PC-3 (cell line): Measurements from ENCODE around the gene AUTS2. TPM values are rescaled to one million over a fixed set of nuclear protein-coding genes. Genes with fewer than 3 reads are reported as not detected.

ENCODE experiments used
- ATAC-seq: fragments of 200-7000 bp; cut with Tn5 transposase; 2 replicates; pipeline ENCODE4 v1.9.1; 2020; ENCODE audit warnings: mild to moderate bottlenecking, moderate library complexity
- BruUV-seq: library from RNA; stranded (reverse); fragments of 400-500 nt; replicated peaks from 2 replicates; lab custom pipeline; 2021; lab: Mats Ljungman, UMichigan
- CTCF ChIA-PET: fragments of 300-600 bp; sonication (Branson Sonifier 250); formaldehyde crosslinking; loops from one replicate; lab custom pipeline; 2022; ENCODE audit warnings: antibody characterized with exemption; lab: Charles Lee
- POLR2A ChIA-PET: fragments of 300-600 bp; sonication (Branson Sonifier 250); formaldehyde crosslinking; loops from one replicate; lab custom pipeline; 2022; ENCODE audit warnings: antibody characterized with exemption; ENCODE audit not compliant: unreplicated experiment; lab: Charles Lee
- DNase-seq: peaks from one replicate; pipeline ENCODE4 v3.0.0-alpha.2; 2015
- H2AFZ ChIP-seq: fragments of 300-600 bp; sonication (generic); 2 replicates; pipeline ENCODE4 v1.6.0; 2016; ENCODE audit warnings: antibody characterized with exemption, low read length
- H3F3A ChIP-seq: fragments of 300-600 bp; sonication (generic); one replicate; pipeline ENCODE4 v1.6.0; 2017; ENCODE audit warnings: antibody characterized with exemption, low read length, control low read depth, mild to moderate bottlenecking; ENCODE audit not compliant: unreplicated experiment
- H3K27ac ChIP-seq: fragments of 300-600 bp; sonication (generic); 2 replicates; pipeline ENCODE4 v1.5.1; 2016; ENCODE audit warnings: mild to moderate bottlenecking, low read length
- H3K27me3 ChIP-seq: fragments of 300-600 bp; sonication (generic); 2 replicates; pipeline ENCODE4 v1.6.1; 2016; ENCODE audit warnings: low read length, mixed read lengths
- H3K36me3 ChIP-seq: fragments of 300-600 bp; sonication (generic); 2 replicates; pipeline ENCODE4 v1.6.1; 2016; ENCODE audit warnings: low read depth, mixed run types, low read length, mixed read lengths
- H3K4me1 ChIP-seq: fragments of 300-600 bp; sonication (generic); 2 replicates; pipeline ENCODE4 v1.5.1; 2016; ENCODE audit warnings: low read length; ENCODE audit not compliant: insufficient read depth
- H3K4me2 ChIP-seq: fragments of 300-600 bp; sonication (generic); 2 replicates; pipeline ENCODE4 v1.6.0; 2016; ENCODE audit warnings: low read length
- H3K4me3 ChIP-seq: fragments of 300-600 bp; sonication (generic); 2 replicates; pipeline ENCODE4 v1.5.1; 2016; ENCODE audit warnings: mild to moderate bottlenecking, low read length, mixed read lengths
- H3K79me2 ChIP-seq: fragments of 300-600 bp; sonication (generic); 2 replicates; pipeline ENCODE4 v1.6.1; 2017; ENCODE audit warnings: low read length, mixed read lengths
- H3K9ac ChIP-seq: fragments of 300-600 bp; sonication (generic); 2 replicates; pipeline ENCODE4 v1.6.0; 2016; ENCODE audit warnings: mild to moderate bottlenecking, low read length
- H3K9me2 ChIP-seq: fragments of 300-600 bp; sonication (generic); replicated peaks from 2 replicates; pipeline ENCODE4 v1.6.1; 2016; ENCODE audit warnings: mixed run types, low read length, mixed read lengths
- H3K9me3 ChIP-seq: fragments of 300-600 bp; sonication (generic); 2 replicates; pipeline ENCODE4 v1.6.1; 2016; ENCODE audit warnings: low read length, mixed read lengths
- H4K20me1 ChIP-seq: fragments of 300-600 bp; sonication (generic); 2 replicates; pipeline ENCODE4 v1.6.1; 2016; ENCODE audit warnings: low read length, mixed read lengths
- EZH2 ChIP-seq: fragments of 300-600 bp; sonication (generic); IDR thresholded peaks from one replicate; pipeline ENCODE4 v1.6.1; 2017; ENCODE audit warnings: antibody characterized with exemption, mild to moderate bottlenecking, low read length; ENCODE audit not compliant: unreplicated experiment
- EZH2phosphoT487 ChIP-seq: fragments of 300-600 bp; sonication (generic); IDR thresholded peaks from 2 replicates; pipeline ENCODE4 v1.6.1; 2018; ENCODE audit warnings: mild to moderate bottlenecking, antibody characterized with exemption, low read length, borderline replicate concordance
- intact Hi-C: fragments of 100-400 bp; cut with micrococcal nuclease; formaldehyde crosslinking; loops from 2 replicates; pipeline ENCODE4 v1.9.0; 2023
- total RNA-seq: library from RNA; depleted of rRNA; stranded (reverse); fragments of >200 nt; gene quantifications from 2 replicates; pipeline ENCODE4 v1.2.3, GENCODE V29; 2014
- TF ChIP-seq, protein P1 (sequence below): fragments of 300-600 bp; sonication (generic); conservative IDR thresholded peaks from 2 replicates; pipeline ENCODE4 v1.5.1; 2017; ENCODE audit warnings: antibody characterized with exemption, low read depth, mild to moderate bottlenecking, low read length

Gene AUTS2
- total RNA-seq, 1 experiment from 2014 or later: not detected

DNA sequence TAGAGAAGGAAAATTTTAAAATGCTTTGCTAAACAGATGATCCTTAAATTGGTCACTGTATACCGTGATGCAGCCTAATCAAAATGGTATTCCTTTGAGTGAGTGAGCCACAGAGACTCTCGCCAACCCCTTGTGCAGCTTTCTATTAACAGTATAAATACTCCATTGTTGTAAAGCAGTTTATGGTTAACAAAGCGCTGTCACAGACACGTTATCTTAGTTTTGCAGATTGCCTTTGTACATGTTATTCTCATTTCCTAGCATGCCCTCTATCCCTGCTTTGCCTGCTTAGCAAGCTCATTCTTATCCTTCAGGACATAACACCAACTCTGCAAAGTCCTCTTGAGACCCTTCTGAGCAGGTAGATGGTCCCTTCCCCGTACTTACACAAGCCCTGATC lies 694.4 kb downstream of the AUTS2 start:
- no peak overlapping the region for H3K4me3 ChIP-seq
- no peaks in the 10 kb centered on the region for H3K79me2 ChIP-seq
- H3F3A ChIP-seq: no peaks in the 10 kb centered on the region
- intact Hi-C loops: no loop called here
- H3K27me3 ChIP-seq: no peaks in the 10 kb centered on the region
- no peak overlapping the region for H3K9ac ChIP-seq
- no peaks in the 10 kb centered on the region for H3K9me2 ChIP-seq
- H2AFZ ChIP-seq: no peak overlapping the region
- DNase-seq: no peak
- no peaks in the 10 kb centered on the region for H3K36me3 ChIP-seq
- H3K4me1 ChIP-seq: no peaks in the 10 kb centered on the region
- TF ChIP-seq, protein P1, sequence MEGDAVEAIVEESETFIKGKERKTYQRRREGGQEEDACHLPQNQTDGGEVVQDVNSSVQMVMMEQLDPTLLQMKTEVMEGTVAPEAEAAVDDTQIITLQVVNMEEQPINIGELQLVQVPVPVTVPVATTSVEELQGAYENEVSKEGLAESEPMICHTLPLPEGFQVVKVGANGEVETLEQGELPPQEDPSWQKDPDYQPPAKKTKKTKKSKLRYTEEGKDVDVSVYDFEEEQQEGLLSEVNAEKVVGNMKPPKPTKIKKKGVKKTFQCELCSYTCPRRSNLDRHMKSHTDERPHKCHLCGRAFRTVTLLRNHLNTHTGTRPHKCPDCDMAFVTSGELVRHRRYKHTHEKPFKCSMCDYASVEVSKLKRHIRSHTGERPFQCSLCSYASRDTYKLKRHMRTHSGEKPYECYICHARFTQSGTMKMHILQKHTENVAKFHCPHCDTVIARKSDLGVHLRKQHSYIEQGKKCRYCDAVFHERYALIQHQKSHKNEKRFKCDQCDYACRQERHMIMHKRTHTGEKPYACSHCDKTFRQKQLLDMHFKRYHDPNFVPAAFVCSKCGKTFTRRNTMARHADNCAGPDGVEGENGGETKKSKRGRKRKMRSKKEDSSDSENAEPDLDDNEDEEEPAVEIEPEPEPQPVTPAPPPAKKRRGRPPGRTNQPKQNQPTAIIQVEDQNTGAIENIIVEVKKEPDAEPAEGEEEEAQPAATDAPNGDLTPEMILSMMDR: no peak
- no peak for TF ChIP-seq EZH2phosphoT487
- TF ChIP-seq EZH2: no peak
- H4K20me1 ChIP-seq: no peaks in the 10 kb centered on the region
- no peak overlapping the region for H3K27ac ChIP-seq
- POLR2A ChIA-PET: no interaction called here
- BruUV-seq: no TSS peak
- CTCF ChIA-PET: no interaction called here
- H3K9me3 ChIP-seq: 0 out of 2 replicates have a peak, but pooled peaks cover 5% of the 10 kb centered on the region
- no peak overlapping the region for H3K4me2 ChIP-seq
- ATAC-seq: no peak

DNA sequence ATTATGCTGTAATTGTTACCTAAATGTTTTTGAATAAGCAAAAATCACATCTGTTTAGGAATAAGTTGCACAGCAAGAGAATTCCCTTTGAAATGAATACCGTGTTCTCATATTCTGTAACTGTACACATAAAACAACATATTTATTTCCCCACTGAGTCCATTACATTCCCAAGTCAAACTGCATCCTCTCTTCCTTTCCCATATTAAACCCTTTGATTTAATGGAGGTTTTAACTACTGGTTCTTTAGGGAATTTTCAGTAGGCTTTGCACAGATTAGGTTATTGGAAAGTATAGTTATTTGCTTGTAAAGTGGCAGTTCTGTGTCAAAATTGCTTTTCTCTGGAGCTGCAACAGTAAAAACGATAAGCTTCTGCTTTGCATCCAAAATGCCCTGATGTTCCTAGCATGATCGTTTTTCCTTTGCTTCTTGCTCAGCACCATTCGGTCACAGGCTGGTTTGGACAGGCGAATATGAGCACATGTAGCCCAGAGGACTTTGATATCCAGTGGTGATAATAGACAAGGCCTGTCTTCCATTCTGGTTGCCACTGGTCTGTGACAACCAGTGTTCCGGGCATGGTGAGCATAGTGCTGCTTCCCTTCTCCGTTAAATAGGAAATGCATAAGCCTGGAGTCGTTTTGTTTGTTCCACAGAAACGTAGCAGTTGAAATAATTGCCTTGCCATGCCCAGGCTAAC lies 696.1 kb downstream of the AUTS2 start:
- POLR2A ChIA-PET: no interaction called here

More for the DNA sequence above, 696.1 kb downstream of the AUTS2 start:
- no TSS peak for BruUV-seq
- H3K4me1 ChIP-seq: no peaks in the 10 kb centered on the region
- intact Hi-C loops: no loop called here
- no peak overlapping the region for H3K9ac ChIP-seq
- H2AFZ ChIP-seq: no peak overlapping the region
- no peaks in the 10 kb centered on the region for H3K9me2 ChIP-seq
- H3K36me3 ChIP-seq: no peaks in the 10 kb centered on the region
- H3K4me2 ChIP-seq: no peak overlapping the region
- no peaks in the 10 kb centered on the region for H3K27me3 ChIP-seq
- no peak overlapping the region for H3K27ac ChIP-seq
- CTCF ChIA-PET: no interaction called here
- no peaks in the 10 kb centered on the region for H3K79me2 ChIP-seq
- H3K9me3 ChIP-seq: 0 out of 2 replicates have a peak, but pooled peaks cover 5% of the 10 kb centered on the region
- no peak for DNase-seq
- no peaks in the 10 kb centered on the region for H4K20me1 ChIP-seq
- TF ChIP-seq EZH2phosphoT487 (no peak), EZH2 (no peak)
- TF ChIP-seq, protein P1: no peak
- no peak for ATAC-seq
- no peak overlapping the region for H3K4me3 ChIP-seq
- H3F3A ChIP-seq: no peaks in the 10 kb centered on the region
